Activated CD4-positive, CD25-positive, alpha-beta regulatory T cell treated with anti-CD3 and anti-CD28 coated beads, Interleukin-2, amount 50 U/mL, for 72 hours (primary cell): ENCODE data around the gene EID2.

Experiments
- DNase-seq: peaks from one replicate; pipeline ENCODE4 v3.0.0; 2021

The EID2 gene

DNA sequence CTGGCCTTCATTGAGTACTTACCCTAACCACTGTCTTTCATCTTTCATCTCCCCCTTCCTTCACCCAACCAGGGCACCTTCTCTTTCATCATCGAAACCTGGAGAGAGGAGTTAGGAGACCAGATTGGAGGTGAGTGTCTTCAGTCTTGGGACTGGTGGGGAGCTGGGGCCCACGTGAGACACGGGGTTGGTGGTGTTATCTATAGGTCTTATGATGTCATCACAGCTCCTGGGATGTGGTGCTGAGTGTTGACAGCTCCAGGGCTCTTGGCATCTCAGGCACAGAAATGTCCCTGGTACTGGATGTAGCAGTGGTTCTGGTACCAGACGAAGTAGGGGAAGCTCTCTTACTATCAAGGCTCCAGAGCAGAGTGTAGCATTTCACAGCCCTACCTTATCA lies 39.4 kb downstream of the EID2 start:
- DNase-seq: no peak

DNA sequence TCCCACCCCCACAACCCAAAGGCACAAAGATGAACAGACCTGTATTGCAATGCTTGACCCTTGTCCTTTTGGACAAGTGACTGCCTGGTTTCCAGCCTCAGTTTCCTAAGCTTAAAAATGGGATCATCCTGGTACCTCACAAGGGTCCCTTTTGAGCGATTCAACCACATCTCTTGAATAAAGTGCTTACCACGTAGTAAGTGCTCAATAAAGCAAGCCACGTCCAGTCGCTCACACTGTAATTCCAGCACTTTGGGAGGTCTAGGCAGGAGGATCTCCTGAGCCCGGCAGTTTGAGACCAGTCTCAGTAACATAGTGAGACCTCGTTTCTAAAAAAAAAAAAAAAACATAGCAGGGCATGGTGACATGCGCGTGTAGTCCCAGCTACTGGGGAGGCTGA lies 40.0 kb downstream of the EID2 start:
- no peak for DNase-seq

DNA sequence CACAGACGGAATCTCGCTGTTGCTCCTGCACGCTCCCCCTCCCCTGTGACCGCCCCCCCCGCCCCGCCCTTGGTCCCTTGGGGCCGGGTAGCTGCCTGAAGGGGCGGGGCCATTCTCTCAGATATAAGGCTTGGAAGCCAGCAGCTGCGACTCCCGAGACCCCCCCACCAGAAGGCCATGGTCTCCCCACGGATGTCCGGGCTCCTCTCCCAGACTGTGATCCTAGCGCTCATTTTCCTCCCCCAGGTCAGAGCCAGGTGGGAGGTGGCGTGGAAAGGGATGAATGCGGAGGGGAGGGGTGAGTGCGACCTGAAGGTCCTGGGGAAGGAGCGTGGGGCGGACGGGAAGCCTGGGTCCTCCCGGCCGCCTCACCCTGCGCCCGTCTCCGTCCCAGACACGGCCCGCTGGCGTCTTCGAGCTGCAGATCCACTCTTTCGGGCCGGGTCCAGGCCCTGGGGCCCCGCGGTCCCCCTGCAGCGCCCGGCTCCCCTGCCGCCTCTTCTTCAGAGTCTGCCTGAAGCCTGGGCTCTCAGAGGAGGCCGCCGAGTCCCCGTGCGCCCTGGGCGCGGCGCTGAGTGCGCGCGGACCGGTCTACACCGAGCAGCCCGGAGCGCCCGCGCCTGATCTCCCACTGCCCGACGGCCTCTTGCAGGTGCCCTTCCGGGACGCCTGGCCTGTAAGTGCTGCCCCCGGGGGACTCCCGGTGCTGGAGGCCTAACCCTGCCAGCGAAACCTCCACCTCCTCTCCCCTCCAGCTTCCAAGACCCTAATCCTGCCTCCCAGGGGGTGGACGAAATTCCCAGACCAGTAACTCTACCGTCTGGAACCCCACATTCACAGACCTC lies 40.9 kb downstream of the EID2 start, which contains the start of gene DLL3:
DLL3 (plus strand) TSS at position 150 of the 845 bp plus-strand sequence; CDS start at position 178, 28 bp downstream.
- DNase-seq: no peak

DNA sequence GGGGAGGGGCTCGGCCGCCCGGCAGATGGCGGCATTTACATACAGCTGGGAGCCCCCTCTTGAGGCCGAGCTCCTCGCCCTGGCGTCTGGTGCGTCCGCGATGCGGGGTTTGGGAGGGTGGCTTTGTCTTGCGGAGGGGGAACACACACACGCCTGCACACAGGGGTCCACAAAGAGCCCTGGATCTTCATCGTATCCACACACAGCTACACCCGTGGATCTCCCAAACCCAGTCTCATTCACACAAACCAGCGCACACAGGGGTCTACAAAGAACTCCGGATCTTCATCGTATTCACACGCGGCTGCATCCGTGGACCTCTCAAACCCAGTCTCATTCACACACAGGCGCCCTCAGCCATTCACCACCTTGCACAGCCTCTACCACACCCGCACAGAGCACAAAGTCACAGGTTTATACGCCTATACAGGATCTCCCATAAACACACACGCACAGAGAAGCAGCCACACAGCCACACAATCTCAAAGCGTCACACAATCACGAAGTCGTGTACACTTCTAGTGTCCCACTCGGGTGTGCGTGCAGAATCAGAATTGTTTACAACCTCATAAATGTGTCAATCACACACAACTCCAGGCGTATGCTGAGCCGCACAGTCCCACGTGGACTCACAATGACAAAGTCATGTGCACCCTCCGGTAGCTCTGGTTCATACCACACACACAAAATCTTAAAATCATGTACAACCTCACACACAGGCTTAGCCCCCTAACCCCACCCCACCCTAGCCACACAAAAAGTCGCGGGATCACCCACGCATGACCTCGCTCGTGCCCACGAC lies 41.8 kb downstream of the EID2 start:
- DNase-seq: no peak

- no peak for DNase-seq
Observed at GRCh38 chr19:39497701-39497995, 42.3 kb downstream of the EID2 start.

GRCh38 chr19:39496063-39496462 lies 43.9 kb downstream of the EID2 start:
- DNase-seq: no peak

GRCh38 chr19:39494661-39495060 lies 45.3 kb downstream of the EID2 start:
- DNase-seq: no peak

DNA sequence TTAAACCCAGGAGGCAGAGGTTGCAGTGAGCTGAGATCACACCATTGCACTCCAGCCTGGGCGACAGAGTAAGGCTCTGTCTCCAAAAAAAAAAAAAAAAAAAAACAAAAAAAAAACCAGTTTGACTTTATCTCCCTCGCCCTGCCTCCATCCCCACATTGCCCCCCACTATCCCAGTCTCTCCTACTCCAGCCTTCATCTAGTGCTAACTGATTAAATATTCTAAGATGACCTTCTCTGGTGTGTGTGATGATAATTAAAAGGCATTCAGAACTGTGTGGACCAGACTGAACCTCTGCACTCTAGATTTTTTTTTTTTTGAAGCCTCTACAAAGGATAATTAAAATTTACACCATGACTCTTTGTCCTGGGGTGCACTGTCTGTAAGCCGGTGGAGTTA lies 47.2 kb downstream of the EID2 start:
- DNase-seq: no peak

DNA sequence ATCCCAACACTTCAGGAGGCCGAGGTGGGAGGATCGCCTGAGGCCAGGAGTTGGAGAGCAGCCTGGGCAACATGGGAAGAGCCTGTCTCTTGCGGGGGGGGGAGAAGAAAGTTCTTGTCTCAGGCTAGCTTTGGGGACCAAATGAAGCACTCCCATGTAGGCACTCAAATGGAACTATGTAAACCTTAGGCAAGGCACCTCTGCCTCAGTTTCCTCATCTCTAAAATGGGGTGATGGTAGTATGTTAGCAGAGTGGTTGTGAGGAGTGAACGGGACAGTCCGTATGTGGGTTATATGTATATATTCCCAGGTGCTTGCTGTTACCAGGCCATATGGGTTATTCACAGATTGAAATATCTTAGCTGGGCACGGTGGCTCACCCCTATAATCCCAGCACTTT lies 47.7 kb downstream of the EID2 start:
- no peak for DNase-seq

DNA sequence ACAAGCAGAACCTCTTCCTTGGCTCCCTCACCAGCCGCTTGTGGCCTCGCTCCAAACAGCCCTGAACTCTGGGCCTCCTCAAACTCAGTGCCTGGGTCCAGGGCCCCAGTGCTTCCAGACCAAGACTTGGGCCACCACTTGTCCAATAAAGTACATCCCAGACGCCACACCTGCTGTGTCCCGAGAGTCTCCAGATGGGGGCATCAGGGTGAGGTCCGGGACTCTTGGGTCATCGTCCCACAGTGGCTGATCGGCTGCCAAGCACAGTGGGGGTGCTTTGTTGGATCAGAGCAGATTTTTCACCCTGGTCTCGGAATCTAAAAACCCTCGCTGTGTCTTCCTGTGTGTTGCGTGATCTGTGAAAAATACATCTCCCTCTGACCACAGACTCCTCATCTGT lies 50.2 kb downstream of the EID2 start:
- DNase-seq: no peak
